ENCODE results near the gene CCDC83.

Gene CCDC83

GRCh38 chr11:85965202-85965601, 110.0 kb downstream of the CCDC83 start:
- TF ChIP-seq, protein P1, sequence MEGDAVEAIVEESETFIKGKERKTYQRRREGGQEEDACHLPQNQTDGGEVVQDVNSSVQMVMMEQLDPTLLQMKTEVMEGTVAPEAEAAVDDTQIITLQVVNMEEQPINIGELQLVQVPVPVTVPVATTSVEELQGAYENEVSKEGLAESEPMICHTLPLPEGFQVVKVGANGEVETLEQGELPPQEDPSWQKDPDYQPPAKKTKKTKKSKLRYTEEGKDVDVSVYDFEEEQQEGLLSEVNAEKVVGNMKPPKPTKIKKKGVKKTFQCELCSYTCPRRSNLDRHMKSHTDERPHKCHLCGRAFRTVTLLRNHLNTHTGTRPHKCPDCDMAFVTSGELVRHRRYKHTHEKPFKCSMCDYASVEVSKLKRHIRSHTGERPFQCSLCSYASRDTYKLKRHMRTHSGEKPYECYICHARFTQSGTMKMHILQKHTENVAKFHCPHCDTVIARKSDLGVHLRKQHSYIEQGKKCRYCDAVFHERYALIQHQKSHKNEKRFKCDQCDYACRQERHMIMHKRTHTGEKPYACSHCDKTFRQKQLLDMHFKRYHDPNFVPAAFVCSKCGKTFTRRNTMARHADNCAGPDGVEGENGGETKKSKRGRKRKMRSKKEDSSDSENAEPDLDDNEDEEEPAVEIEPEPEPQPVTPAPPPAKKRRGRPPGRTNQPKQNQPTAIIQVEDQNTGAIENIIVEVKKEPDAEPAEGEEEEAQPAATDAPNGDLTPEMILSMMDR (conservative IDR thresholded peaks at IDR 0.05; ENCODE audit: control insufficient read depth, insufficient read depth, low read depth, low read length) = no peak
- H3K4me3 ChIP-seq (ENCODE audit: control insufficient read depth, low read depth, low read length) = no peak overlapping the region
- peak; percentile 74 for DNase-seq (ENCODE audit: low read depth)

GRCh38 chr11:85967457-85967856, 112.3 kb downstream of the CCDC83 start:
- no peak overlapping the region for H3K4me3 ChIP-seq (ENCODE audit: control insufficient read depth, low read depth, low read length)
- DNase-seq (ENCODE audit: low read depth) = no peak
- TF ChIP-seq, protein P1 (conservative IDR thresholded peaks at IDR 0.05; ENCODE audit: control insufficient read depth, insufficient read depth, low read depth, low read length) = no peak
